ENCODE results near the gene IL37.

DNA sequence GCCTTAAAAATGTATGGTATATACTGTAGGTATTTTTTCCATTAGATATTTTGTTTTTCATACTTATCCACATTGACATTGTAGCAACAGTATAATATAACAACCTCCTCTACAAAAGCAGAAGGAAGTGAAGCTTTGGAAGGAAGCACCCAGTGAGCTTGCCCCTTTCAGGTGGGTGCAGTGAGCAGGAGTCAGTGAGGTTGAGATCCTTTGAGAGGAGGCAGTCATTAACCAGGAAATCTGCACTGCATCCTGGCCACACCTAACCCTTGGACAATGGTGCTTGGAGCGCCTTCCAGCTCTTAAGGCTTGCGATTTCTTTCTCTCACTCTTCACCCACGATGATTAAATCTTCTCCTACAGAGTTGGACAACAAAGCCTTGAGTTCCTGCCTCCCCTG lies 13.9 kb downstream of the IL37 start:
- no peak for TF ChIP-seq EZH2 (IDR thresholded peaks at IDR 0.05; ENCODE audit: insufficient read depth, low read length)
- TF ChIP-seq, protein P1, sequence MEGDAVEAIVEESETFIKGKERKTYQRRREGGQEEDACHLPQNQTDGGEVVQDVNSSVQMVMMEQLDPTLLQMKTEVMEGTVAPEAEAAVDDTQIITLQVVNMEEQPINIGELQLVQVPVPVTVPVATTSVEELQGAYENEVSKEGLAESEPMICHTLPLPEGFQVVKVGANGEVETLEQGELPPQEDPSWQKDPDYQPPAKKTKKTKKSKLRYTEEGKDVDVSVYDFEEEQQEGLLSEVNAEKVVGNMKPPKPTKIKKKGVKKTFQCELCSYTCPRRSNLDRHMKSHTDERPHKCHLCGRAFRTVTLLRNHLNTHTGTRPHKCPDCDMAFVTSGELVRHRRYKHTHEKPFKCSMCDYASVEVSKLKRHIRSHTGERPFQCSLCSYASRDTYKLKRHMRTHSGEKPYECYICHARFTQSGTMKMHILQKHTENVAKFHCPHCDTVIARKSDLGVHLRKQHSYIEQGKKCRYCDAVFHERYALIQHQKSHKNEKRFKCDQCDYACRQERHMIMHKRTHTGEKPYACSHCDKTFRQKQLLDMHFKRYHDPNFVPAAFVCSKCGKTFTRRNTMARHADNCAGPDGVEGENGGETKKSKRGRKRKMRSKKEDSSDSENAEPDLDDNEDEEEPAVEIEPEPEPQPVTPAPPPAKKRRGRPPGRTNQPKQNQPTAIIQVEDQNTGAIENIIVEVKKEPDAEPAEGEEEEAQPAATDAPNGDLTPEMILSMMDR (IDR thresholded peaks at IDR 0.05; ENCODE audit: insufficient read depth, low read depth, low read length): no peak
